Hematopoietic multipotent progenitor cell treated with erythropoietin and hydrocortisone succinate and interleukin-3 and kit ligand, for 17 days (in vitro differentiated cells): ENCODE measurements around the gene PTPN3.
A peak's percentile ranks its signal among the peaks of the same experiment; 100 is the strongest.

ENCODE experiments used
- DNase-seq: peaks from one replicate; pipeline ENCODE4 v3.0.0-alpha.2; 2015; ENCODE audit warnings: low spot score

The PTPN3 gene

DNA sequence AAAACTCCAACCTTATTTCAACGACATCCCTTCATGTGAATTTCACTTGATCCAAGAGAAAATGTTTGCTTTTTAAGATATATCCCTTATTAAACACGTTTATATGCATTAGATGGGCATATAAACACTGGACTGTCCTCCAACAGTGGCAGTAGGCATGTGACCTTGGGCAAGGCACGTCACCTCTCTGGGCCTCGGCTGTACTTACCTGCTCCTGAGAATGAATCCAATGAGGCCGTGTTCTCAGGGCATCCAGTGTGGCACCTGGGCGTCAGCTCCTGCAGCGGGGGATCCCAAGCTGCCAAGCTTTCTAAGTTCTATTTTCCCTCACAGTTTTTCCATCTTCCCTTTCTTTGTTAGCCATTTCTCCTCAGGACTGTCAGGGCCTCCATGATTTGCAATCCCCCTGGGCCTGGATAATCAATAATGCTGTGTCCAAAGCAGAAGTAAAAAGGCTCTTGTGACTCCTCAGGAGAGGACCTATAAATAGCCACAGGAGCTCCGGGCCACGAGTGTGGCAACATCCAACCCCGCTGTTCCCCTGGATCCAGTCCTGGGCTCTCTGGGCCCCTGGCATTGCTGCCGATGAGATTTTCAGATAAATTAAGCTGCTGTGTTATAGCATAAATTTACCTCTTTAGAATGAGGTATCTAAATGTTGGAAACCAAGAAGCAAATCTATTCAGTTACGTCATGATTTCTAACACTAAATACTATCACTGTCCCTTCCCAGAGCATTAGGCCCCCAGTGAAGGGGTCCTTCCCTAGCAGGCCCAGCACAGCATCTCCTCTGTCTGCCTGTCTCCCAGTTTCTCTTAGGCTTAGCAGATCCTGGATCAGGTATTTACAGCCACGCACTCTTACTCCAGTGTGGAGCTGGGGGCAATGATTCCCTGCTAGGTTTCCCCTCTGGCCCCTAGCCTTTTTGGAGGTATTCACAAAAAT, 76.8 kb downstream of the PTPN3 start:
- DNase-seq = no peak

DNA sequence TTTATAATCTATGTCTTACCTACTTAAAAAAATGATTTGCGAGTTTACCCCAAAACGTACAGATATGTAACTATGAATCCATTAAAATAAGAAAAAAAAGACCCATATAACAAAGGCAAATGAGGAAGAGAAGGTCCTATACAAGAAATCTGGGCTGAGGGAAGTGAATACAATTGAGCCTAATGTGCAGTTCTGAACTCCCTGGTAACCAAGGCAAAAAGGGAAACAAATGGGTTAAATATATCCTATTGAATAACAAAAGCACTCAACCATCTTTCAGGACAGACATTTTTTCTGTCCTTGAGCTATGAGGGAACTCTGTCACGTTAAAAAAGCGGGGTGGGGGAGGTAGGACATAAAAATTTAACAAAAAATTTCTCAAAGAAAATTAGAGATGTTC, 78.6 kb downstream of the PTPN3 start:
- no peak for DNase-seq

DNA sequence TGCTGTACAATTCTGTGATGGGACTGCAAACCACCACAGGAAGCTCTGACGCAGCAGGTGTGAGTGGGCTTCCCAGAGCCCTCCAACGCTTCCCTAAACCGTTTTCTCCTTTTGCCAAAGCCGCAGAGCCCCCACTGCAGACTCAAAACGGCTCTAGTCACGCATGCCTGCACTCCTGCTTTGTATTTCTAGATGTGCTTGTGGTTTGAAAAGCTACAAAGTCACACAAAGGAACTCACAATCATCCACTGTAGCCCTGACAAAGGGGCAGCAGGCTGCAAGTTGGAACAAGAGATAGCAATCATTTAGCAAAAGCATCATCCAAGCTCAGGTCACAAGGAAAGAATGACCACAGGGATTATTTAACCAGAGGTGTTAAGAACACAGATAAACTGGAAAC, 79.3 kb downstream of the PTPN3 start:
- DNase-seq = no peak

DNA sequence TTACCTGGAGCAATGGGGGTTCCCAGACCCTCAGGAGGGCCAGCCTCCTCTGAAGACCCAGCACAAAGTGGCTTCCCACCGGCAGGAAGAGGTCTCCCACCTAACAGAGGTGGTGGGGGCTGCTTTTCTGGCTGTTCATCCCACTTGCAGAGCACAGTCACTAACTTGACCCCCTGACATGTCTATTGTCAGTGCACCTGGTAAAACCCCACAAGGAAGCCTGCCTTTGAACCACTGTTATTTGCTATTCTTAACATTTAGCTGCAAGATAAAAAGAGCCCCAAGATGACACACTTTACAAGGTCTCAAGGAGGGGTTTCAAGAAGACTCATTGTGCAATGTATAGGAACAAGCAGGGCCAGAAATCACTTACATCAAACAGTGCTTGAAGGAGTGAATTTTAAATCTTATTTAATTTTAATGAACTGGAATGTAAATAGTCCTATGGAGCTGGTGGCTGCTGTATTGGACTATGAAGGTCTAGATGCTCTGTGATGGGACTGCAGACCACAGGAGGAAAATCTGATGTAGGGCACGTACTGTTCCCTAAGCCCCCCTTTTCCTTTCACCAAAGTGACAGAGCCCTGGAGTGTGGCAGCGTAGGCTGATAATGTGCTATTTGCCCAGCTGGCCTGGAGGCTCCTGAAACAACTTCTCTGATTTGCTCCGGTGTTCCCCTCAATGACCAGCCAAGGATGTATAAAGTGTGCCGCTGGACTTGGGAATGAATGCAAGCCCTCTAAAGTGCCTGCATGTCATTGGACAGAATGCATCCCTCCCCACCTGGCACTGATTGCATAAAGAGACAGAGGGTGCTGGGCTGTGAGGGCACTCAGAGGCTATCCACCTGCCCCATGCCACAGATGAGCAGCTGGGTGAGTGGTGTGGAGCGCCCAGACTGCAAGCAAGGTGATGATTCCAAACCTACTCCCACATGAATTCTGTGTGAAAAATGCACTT, 80.2 kb downstream of the PTPN3 start:
- DNase-seq = no peak

DNA sequence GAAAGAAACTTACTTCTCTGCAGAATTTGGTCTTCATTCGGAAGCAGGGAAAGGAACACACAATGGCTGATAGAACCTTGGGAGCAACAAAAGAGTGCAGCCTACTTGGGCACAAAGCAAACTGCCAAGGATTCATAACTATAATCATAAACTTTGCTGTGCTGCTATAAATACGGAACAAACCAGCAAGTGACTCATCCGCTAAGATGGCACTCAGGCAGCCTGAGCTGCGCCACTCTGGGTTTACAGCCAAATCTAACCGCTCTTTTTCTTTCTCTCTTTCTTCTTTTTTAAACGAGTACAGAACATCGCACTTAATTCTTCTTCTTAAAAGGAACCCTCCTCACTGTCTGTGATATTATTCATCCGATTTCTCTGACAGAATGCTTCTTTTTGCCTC, 81.1 kb downstream of the PTPN3 start:
- DNase-seq = no peak

DNA sequence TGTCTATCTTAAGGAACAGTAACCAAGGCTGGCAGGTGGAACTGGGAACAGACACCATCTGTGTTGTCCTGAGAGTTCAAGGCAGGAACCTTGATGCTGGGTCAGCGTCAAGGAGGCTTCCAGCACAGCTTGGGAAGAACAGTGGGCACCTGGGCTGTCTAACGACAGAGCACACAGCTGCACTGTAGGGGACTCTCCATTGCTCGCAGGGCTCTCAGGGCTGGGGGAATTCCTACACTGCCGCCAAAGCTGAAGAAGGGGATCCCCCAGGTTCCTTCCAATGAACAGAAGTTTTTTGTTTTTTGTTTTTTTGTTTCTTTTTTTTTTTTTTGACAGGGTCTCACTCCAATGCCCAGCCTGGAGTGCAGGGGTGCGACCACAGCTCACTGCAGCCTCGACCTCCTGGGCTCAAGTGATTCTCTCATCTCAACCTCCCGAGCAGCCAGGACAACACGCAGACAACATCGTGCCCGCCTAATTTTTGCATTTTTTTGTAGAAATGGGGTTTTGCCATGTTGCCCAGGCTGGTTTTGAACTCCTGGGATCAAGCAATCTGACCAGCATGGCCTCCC, 81.9 kb downstream of the PTPN3 start:
- no peak for DNase-seq

DNA sequence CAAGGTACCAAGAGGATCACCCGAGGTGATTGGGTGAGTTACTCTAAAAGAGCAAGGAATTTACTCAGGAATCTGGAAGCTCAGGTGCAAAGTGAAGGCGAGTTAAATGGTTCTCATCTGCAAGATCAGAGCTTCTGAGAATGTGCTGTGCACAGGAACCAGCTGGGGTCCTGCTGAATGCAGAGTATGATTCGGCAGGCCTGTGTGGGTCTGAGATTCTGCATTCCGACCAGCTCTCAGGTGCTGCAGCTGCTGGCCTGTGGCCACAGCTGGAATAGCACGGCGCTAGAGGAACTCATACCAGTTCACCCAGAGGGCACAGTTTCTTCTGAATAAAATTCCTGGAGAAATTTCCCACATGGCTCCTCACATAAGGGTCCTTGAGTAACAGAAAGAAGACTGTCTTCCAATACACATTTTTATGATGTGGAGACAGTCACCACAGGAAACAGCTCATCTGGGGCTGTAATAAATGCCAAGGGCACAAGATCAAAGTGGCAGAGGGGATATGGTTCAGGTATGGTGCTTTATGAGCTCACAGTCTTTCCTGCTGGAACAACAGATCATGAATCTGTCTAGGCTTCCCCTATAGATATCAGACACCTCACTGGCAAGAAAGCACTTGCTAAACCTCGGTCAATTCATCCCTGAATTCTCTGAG, 83.9 kb downstream of the PTPN3 start:
- DNase-seq = no peak

DNA sequence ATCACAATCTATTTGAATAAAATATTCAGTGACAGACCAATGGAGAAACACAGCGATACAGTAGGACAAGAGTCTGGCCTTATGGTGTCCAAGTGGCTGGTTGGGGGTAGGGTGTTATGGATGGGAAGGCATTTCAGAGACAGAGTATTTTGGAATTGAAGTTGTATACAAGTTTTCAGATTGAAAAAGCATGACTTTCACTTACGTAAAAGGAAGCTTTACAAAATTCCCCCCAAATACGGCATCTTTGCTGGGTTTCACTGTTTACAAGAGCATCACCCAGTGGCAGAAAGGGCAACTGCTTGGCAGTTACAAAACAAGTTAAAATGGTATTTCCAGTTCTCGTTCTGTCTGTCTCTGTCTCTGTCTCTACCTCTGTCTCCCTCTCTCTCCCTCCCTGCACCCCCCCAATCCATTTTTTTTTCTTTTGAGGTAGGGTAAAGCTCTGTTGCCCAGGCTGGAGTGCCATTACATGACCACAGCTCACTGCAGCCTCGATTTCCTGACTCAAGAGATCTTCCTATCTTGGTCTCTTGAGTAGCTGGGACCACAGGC, 86.2 kb downstream of the PTPN3 start:
- no peak for DNase-seq

DNA sequence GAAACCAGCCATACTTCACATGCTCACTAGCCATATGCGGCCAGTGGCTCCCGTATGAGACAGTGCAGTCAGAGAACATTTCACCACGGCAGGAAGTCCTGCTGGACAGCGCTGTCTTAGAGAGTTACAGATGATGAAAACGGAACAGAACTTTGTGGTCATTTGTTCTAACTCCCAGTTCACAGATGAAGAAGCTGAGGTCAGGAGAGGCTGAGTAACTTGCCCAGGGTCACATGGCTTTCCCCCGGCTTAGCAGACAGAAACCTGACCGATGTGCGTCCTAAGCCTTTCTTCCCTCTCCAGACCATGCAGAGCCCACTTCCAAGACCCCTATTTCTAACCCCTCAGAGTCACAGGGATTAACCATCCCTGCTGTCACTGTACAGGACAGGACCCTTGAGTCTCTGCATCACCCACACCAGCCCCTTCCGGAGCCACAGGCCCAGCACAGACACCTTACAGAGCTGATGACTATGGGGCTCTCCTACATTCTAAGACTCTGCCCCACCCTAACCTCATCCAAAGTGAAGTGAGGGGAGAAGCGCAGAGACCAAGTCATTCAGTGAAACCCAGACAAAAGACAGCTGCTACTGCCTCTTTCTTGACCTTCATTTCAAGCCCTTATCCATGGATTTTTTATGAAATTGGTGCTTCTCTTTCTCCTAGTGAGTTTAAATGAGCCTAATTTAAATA, 86.9 kb downstream of the PTPN3 start:
- DNase-seq = no peak

DNA sequence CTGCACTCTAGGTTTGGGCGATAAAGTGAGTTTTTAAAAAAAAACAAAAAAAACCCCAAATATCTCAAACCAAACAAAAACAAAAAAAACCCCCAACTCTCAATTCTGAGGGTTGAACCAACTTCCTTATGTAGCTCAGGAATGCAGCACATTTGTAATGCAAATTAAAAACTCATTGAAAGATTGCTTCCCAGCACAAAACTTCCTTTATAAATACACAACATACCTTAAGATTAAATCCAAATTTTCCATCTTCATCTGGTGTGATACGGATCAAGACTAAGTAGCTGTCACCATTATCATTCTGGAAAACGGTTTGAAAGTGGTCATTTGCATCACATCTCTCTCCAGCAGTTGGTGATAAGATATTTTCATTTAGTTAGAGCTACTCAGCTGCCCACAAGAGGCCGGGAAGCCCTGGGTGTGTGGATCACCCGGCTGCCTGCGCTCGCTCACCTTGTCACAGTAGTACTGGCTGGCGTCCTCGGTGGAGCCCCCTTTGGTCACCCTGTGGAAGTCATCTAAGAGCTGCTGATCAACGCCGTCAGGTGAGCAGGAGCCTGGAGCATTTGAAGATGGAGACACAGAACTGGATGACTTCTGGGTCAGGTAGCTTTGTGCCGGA, 88.2 kb downstream of the PTPN3 start:
- DNase-seq = no peak

DNA sequence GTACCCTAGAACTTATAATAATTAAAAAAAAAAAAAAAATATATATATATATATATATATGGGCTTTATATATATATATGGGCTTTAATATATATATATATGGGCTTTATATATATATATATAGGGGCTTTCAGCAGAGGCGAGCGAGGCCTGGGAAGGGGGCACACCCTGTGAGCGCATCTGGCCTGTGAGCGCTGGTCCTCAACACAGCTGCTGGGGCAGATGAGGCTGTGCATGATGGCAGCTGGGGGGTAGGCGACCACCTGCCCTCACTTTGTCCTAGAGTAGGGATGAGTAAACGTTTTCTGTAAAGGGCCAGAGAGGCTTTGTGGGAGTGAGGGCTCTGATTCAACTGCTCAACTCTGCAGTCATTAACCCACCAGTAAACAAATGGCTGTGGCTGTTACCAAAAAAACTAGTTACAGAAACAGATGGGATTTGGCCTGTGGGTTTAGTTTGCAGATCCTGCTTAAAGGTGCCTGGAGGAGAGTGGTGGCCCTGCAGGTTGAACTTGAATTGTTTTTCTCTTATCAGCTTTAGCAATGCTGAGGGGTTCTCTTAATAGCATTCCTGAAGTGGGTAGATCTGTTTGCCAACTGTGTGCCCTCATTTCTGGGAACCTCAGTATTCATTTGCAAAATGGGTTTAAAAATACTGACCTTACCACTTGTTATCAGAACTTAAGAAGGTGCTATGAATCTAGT, 89.2 kb downstream of the PTPN3 start:
- DNase-seq = no peak

DNA sequence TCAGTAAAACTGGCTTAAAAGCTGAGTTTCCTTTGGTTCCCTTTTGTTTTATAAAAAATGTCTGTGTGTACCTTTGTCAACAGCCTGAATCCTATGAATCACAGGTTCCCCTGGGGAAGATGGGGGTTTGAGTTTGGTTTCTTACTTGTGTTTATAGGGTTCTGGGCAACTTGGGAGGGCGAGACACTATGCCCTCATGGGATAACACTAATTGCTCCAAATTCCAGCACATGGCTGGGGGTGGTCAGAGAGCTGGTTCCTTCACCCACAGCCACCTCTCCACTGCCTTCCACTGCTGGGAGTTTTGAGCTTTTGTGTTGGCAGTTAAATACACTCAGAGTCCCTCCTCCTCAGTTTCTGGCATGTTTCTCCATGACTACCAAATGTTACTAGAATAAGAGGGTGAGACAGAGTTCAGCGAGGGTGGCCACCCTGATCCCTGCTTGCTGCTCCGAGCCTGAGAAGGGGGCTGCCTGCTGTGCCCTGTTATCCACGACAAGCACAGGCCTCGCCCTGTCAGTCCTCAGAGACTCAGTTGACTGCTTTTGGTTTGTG, 94.3 kb downstream of the PTPN3 start:
- DNase-seq = no peak

DNA sequence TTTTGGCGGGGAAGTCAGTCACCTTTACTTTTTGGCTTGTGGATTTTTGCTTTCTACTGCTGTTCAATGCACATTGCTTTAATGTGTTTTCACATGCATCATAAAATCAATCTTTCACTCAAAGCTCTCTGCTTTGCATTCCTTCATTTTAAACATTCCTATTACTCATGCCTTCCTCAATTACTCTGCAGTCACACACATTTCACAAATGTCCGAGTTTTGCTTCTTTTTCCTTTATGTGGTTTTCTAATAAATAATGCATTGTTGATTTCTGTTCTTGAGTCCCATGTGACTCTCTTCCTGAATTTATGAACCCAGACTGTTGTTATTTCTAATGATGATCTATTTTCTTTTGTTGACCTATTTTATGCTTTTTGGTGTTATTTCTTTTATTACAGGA, 95.0 kb downstream of the PTPN3 start:
- no peak for DNase-seq

DNA sequence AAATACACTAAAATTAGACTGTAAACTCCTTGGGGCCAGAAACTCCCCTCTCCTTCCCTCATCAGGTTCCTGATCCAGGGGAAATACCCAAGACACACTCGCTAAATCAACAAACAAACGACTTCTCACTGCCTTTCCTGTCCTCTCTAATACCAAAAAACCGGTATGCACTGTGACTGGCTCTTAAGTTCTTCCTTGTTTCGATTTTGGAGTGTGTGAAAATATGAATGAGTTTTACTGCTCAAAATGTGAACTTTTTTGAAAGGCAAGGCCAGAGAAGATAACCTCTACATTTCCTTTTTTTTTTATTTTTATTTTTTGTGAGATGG, 96.2 kb downstream of the PTPN3 start:
- no peak for DNase-seq

DNA sequence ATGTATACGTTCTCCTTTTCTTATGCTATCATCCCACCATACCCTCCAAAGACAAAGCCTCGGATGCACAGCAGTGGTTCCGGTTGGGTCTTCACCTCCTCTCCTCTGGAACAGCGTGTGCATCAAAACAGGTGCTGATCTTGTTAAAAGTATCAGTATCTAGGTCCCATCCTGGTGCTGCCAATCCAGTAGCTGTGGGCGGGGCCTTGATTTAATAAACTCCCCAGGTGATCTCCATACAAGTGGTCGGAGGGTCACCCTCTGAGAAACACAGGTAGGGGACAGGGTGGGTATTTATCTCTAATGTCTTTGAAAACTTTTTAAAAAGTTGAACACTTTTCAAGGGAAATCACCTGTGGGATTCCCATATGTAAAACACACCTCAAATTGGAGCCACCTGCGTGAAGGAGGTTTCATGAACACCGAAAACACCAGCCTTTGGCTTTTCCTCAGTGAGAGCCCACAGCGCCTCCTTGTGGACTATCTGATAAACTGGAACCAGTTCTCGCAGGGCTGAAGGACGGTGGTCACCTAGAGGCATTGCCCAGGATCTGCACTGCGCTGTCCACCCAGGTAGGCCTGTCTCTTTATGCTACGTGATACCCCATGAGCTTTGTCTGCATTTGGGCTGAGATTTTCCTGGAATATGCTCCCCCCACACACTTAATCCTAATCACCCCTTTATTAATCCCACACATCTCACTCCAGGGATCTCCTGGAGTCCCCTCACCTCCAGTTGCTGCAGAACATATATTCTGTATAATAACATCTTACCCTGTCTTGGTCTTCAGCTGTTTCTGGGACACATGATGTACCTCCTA, 96.7 kb downstream of the PTPN3 start:
- peak; percentile 23 for DNase-seq

DNA sequence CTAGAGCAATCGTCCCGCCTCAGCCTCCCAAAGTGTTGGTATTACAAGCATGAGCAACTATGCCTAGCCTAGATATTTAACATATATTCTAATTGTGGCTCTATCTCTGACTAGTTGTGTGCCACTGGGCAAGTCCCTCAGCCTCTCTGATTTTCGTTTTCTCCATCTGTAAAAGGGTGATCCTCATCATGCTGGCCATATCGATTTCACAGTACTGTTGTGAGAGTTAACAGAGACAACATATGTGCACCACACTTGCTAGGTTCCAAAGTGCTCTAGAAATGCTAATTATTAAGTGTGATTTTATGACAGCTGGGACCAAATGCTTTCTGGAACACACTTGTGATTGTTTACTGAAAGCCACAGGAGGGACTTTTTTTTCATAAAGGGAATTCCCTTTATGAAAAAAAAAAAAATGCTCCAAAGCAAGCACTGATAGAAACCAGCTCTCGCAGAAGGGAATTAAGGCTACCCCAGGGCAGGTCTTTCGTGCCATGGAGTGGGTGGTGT, 98.8 kb downstream of the PTPN3 start:
- DNase-seq = no peak

DNA sequence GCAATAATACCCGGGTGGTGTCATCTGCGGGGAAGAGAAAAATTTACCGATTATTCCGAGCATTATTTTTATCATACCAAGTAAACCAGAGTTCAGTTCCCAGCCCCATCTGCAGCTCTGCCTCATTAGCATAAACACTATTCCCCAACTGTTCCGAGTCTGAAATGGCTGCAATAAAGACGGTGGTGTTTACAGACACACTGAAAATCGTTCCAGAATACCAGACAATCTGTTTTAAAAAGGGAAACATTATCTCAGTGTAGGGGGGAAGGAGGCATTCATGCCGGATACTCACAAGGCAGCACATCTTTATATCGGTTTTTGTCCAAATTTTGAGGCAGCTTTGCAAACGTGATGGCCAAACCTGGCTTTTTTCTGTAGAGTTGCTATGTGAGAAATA, 106.9 kb downstream of the PTPN3 start:
- no peak for DNase-seq

DNA sequence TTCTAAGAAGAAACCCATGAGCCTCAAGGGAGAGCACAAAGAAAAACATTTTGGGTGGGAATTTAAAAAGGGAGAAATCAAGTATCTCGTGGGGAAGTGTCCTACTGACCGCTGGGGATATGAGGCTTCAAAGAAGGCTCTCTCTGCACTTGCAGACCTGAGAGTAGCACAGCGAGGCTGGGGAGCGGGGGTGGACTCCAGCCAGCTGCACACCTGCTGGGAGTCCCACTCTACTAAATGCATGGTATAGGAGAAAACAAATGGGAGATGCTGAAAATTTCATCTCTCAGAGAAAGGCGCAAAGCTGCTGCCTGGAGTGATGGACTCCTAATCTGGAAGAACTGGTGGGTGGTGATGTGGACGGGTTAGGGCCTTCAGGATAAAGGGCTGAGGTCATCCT, 110.3 kb downstream of the PTPN3 start:
- no peak for DNase-seq

DNA sequence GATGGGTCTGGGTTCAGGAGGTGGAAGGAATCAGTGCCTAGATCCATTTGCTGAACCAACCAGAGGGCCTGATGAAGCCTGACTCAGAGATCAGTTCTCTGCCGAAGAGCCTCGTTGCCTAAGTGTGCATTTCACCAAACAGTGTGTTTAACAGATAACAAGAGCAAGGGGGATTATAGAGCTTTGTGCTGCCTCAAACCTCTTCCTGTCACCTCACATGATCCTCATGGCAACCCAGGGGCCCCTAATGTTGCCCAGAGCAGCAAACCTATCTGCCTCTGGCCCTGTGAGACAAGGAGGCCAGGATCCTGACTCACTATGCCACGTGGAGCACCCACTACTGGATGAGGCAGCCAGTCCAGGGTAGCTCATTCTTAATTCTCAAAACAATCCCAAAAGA, 110.9 kb downstream of the PTPN3 start:
- no peak for DNase-seq
